T-helper 2 cell treated with Interferon-gamma antibody and Interleukin-4, amounts not matched to agents 5 μg/mL and 100 μg/mL, for 36 hours (primary cell): Measurements from ENCODE around the gene EVA1A.

Source experiments
- DNase-seq: peaks from one replicate; pipeline ENCODE4 v3.0.0; 2021; ENCODE audit warnings: low spot score
- H3K27ac Mint-ChIP-seq: one replicate; pipeline ENCODE4 v1.8.0; 2021; ENCODE audit warnings: mild to moderate bottlenecking, mixed read lengths
- H3K27me3 Mint-ChIP-seq: one replicate; pipeline ENCODE4 v1.8.0; 2021; ENCODE audit warnings: low read depth, mixed read lengths
- H3K36me3 Mint-ChIP-seq: one replicate; pipeline ENCODE4 v1.8.0; 2021; ENCODE audit warnings: low read depth, mixed read lengths
- H3K4me1 Mint-ChIP-seq: one replicate; pipeline ENCODE4 v1.8.0; 2021; ENCODE audit warnings: low read depth, mixed read lengths
- H3K4me3 Mint-ChIP-seq: one replicate; pipeline ENCODE4 v1.8.0; 2022; ENCODE audit warnings: mild to moderate bottlenecking, moderate library complexity, mixed read lengths
- H3K9me3 Mint-ChIP-seq: one replicate; pipeline ENCODE4 v1.8.0; 2021; ENCODE audit warnings: mixed read lengths

Gene EVA1A

GRCh38 chr2:75562513-75562864 lies 1.8 kb upstream of the EVA1A start:
- peaks cover 67% of the 10 kb centered on the region for H3K27me3 Mint-ChIP-seq
- no peaks in the 10 kb centered on the region for H3K36me3 Mint-ChIP-seq
- H3K4me3 Mint-ChIP-seq, result no peak overlapping the region
- DNase-seq, result no peak
- no peaks in the 10 kb centered on the region for H3K9me3 Mint-ChIP-seq
- no peak overlapping the region for H3K27ac Mint-ChIP-seq
- H3K4me1 Mint-ChIP-seq, result peaks cover 32% of the 10 kb centered on the region

GRCh38 chr2:75561566-75562512 lies 1.1 kb upstream of the EVA1A start:
- Mint-ChIP-seq H3K4me1 (peaks cover 29% of the 10 kb centered on the region), H3K27ac (no peak overlapping the region), H3K27me3 (peaks cover 64% of the 10 kb centered on the region), H3K9me3 (no peaks in the 10 kb centered on the region), H3K4me3 (peak overlapping the region; percentile 83), H3K36me3 (no peaks in the 10 kb centered on the region)
- DNase-seq, result no peak

GRCh38 chr2:75560022-75560767 lies 544 bp downstream of the EVA1A start:
- no peak overlapping the region for H3K27ac Mint-ChIP-seq
- peaks cover 63% of the 10 kb centered on the region for H3K27me3 Mint-ChIP-seq
- H3K9me3 Mint-ChIP-seq, result no peaks in the 10 kb centered on the region
- H3K36me3 Mint-ChIP-seq, result no peaks in the 10 kb centered on the region
- peak overlapping the region; percentile 86 for H3K4me3 Mint-ChIP-seq
- no peak for DNase-seq
- H3K4me1 Mint-ChIP-seq, result peaks cover 26% of the 10 kb centered on the region

- Mint-ChIP-seq H3K27me3 (peaks cover 59% of the 10 kb centered on the region), H3K27ac (no peak overlapping the region), H3K36me3 (no peaks in the 10 kb centered on the region), H3K4me3 (peak overlapping the region; percentile 86), H3K9me3 (no peaks in the 10 kb centered on the region), H3K4me1 (peaks cover 22% of the 10 kb centered on the region)
- DNase-seq, result no peak
Measured at GRCh38 chr2:75559680-75560021, 1.1 kb downstream of the EVA1A start.

GRCh38 chr2:75558786-75559679 lies 1.7 kb downstream of the EVA1A start:
- no peak overlapping the region for H3K27ac Mint-ChIP-seq
- no peaks in the 10 kb centered on the region for H3K36me3 Mint-ChIP-seq
- H3K4me3 Mint-ChIP-seq, result no peak overlapping the region
- no peaks in the 10 kb centered on the region for H3K9me3 Mint-ChIP-seq
- DNase-seq, result no peak
- peaks cover 18% of the 10 kb centered on the region for H3K4me1 Mint-ChIP-seq
- peaks cover 61% of the 10 kb centered on the region for H3K27me3 Mint-ChIP-seq

- no peaks in the 10 kb centered on the region for H3K9me3 Mint-ChIP-seq
- peaks cover 56% of the 10 kb centered on the region for H3K27me3 Mint-ChIP-seq
- no peaks in the 10 kb centered on the region for H3K36me3 Mint-ChIP-seq
- DNase-seq, result no peak
- peaks cover 12% of the 10 kb centered on the region for H3K4me1 Mint-ChIP-seq
- no peak overlapping the region for H3K4me3 Mint-ChIP-seq
- H3K27ac Mint-ChIP-seq, result no peak overlapping the region
Measured at GRCh38 chr2:75558136-75558535, 2.6 kb downstream of the EVA1A start.

- no peaks in the 10 kb centered on the region for H3K9me3 Mint-ChIP-seq
- DNase-seq, result no peak
- no peaks in the 10 kb centered on the region for H3K36me3 Mint-ChIP-seq
- no peak overlapping the region for H3K27ac Mint-ChIP-seq
- no peak overlapping the region for H3K4me3 Mint-ChIP-seq
- H3K4me1 Mint-ChIP-seq, result peaks cover 12% of the 10 kb centered on the region
- peaks cover 52% of the 10 kb centered on the region for H3K27me3 Mint-ChIP-seq
Measured at GRCh38 chr2:75557474-75558133, 3.1 kb downstream of the EVA1A start.

- Mint-ChIP-seq H3K9me3 (no peaks in the 10 kb centered on the region), H3K4me1 (peaks cover 12% of the 10 kb centered on the region), H3K36me3 (no peaks in the 10 kb centered on the region), H3K4me3 (no peak overlapping the region), H3K27ac (no peak overlapping the region), H3K27me3 (peaks cover 50% of the 10 kb centered on the region)
- no peak for DNase-seq
Measured at GRCh38 chr2:75556679-75557366, 3.9 kb downstream of the EVA1A start.

GRCh38 chr2:75555701-75556100 lies 5.0 kb downstream of the EVA1A start:
- DNase-seq, result no peak
- peaks cover 48% of the 10 kb centered on the region for H3K27me3 Mint-ChIP-seq
- no peak overlapping the region for H3K27ac Mint-ChIP-seq
- H3K4me1 Mint-ChIP-seq, result peaks cover 5% of the 10 kb centered on the region
- no peaks in the 10 kb centered on the region for H3K9me3 Mint-ChIP-seq
- no peaks in the 10 kb centered on the region for H3K36me3 Mint-ChIP-seq
- H3K4me3 Mint-ChIP-seq, result no peak overlapping the region

- no peaks in the 10 kb centered on the region for H3K36me3 Mint-ChIP-seq
- H3K4me1 Mint-ChIP-seq, result no peaks in the 10 kb centered on the region
- peaks cover 38% of the 10 kb centered on the region for H3K27me3 Mint-ChIP-seq
- no peaks in the 10 kb centered on the region for H3K9me3 Mint-ChIP-seq
- no peak for DNase-seq
- H3K27ac Mint-ChIP-seq, result no peak overlapping the region
- no peak overlapping the region for H3K4me3 Mint-ChIP-seq
Measured at GRCh38 chr2:75553935-75554531, 6.7 kb downstream of the EVA1A start.

- H3K27ac Mint-ChIP-seq, result no peak overlapping the region
- DNase-seq, result no peak
- H3K4me3 Mint-ChIP-seq, result no peak overlapping the region
- no peaks in the 10 kb centered on the region for H3K9me3 Mint-ChIP-seq
- H3K36me3 Mint-ChIP-seq, result no peaks in the 10 kb centered on the region
- H3K27me3 Mint-ChIP-seq, result peaks cover 27% of the 10 kb centered on the region
- no peaks in the 10 kb centered on the region for H3K4me1 Mint-ChIP-seq
Measured at GRCh38 chr2:75552222-75552621, 8.5 kb downstream of the EVA1A start.

GRCh38 chr2:75551434-75551833 lies 9.3 kb downstream of the EVA1A start:
- Mint-ChIP-seq H3K27ac (no peak overlapping the region), H3K27me3 (peaks cover 30% of the 10 kb centered on the region), H3K36me3 (no peaks in the 10 kb centered on the region), H3K4me1 (no peaks in the 10 kb centered on the region), H3K9me3 (no peaks in the 10 kb centered on the region), H3K4me3 (no peak overlapping the region)
- DNase-seq, result no peak
